B cell (primary cell): ENCODE measurements around the gene PCDHA12. TPM values are rescaled to one million over a fixed set of nuclear protein-coding genes. Genes with fewer than 3 reads are reported as not detected.

Experiments used
- ATAC-seq: fragments of 200-7000 bp; cut with Tn5 transposase; one replicate; pipeline ENCODE4 v1.10.0; 2021; ENCODE audit warnings: low read depth, mild to moderate bottlenecking, moderate number of reproducible peaks, moderate library complexity
- CTCF ChIA-PET: fragments of 350-600 bp; sonication (Branson Sonifier 250); formaldehyde crosslinking; loops from one replicate; lab custom pipeline; 2021; ENCODE audit warnings: antibody characterized with exemption, inconsistent platforms; lab: Charles Lee
- POLR2A ChIA-PET: fragments of 350-600 bp; sonication (Branson Sonifier 250); formaldehyde crosslinking; loops from one replicate; lab custom pipeline; 2021; ENCODE audit warnings: antibody characterized with exemption; lab: Charles Lee
- DNase-seq: peaks from one replicate; pipeline ENCODE4 v3.0.0; 2013
- H2AFZ ChIP-seq: 2 replicates; pipeline ENCODE4 v1.6.1; 2012; ENCODE audit warnings: mild to moderate bottlenecking, low read depth, low read length; ENCODE audit not compliant: insufficient read depth, poor library complexity, severe bottlenecking
- H3K27ac ChIP-seq, 2 donors: 1 replicate in 1 of 2; 2 replicates in 1 of 2; pipeline ENCODE4 v1.5.1; 2012 to 2013; ENCODE audit warnings: low read length in 2 of 2, mild to moderate bottlenecking in 2 of 2, moderate library complexity in 1 of 2
- H3K27me3 ChIP-seq, 4 experiments: fragments of 200-600 bp in 1 of 4; sonication (generic) in 1 of 4; replicated peaks in 1 of 4; 1 replicate in 2 of 4; 2 replicates in 2 of 4; pipeline versions ENCODE4 v1.6.1 to v1.7.0; 2013 to 2016; ENCODE audit warnings: low read length in 3 of 4, mild to moderate bottlenecking in 2 of 4, mixed read lengths in 1 of 4, moderate library complexity in 1 of 4; ENCODE audit not compliant: insufficient read depth in 4 of 4, control insufficient read depth in 3 of 4; ENCODE audit errors: control extremely low read depth in 1 of 4
- H3K36me3 ChIP-seq, 2 experiments: replicated peaks in 1 of 2; 1 replicate in 1 of 2; 2 replicates in 1 of 2; pipeline versions ENCODE4 v1.6.1 to v1.7.1; 2013; ENCODE audit warnings: low read length in 1 of 2; ENCODE audit not compliant: insufficient read depth in 2 of 2, control insufficient read depth in 1 of 2; ENCODE audit errors: control extremely low read depth in 1 of 2, extremely low read depth in 1 of 2
- H3K4me1 ChIP-seq, 2 donors: fragments of 200-600 bp in 1 of 2; sonication (generic) in 1 of 2; 1 replicate in 1 of 2; 2 replicates in 1 of 2; pipeline versions ENCODE4 v1.5.1 to v1.6.1; 2013 to 2017; ENCODE audit warnings: low read length in 2 of 2; ENCODE audit not compliant: control insufficient read depth in 2 of 2, insufficient read depth in 2 of 2
- H3K4me2 ChIP-seq: replicated peaks from 2 replicates; pipeline ENCODE3; 2012; ENCODE audit warnings: mild to moderate bottlenecking, low read depth, low read length; ENCODE audit not compliant: poor library complexity, severe bottlenecking
- H3K4me3 ChIP-seq, 5 experiments: fragments of 200-600 bp in 1 of 5; sonication (generic) in 1 of 5; 1 replicate in 3 of 5; 2 replicates in 2 of 5; pipeline versions ENCODE4 v1.5.1 to v1.7.0; 2011 to 2016; ENCODE audit warnings: low read length in 4 of 5, mild to moderate bottlenecking in 4 of 5, low read depth in 2 of 5, control low read depth in 1 of 5, moderate library complexity in 1 of 5; ENCODE audit not compliant: insufficient read depth in 1 of 5; ENCODE audit errors: control extremely low read depth in 1 of 5, extremely low read depth in 1 of 5
- H3K79me2 ChIP-seq: fragments of 200-600 bp; sonication (generic); one replicate; pipeline ENCODE4 v1.6.0; 2016; ENCODE audit warnings: low read length; ENCODE audit not compliant: control insufficient read depth, insufficient read depth
- H3K9ac ChIP-seq: fragments of 200-600 bp; sonication (generic); 2 replicates; pipeline ENCODE4 v1.6.1; 2017; ENCODE audit warnings: mild to moderate bottlenecking, low read length, moderate library complexity
- H3K9me3 ChIP-seq, 3 donors: one replicate each; pipeline versions ENCODE4 v1.6.1 to v1.7.1; 2013; ENCODE audit warnings: low read length in 2 of 3; ENCODE audit not compliant: control insufficient read depth in 2 of 3, insufficient read depth in 1 of 3; ENCODE audit errors: control extremely low read depth in 1 of 3
- H4K20me1 ChIP-seq: 2 replicates; pipeline ENCODE4 v1.6.0; 2012; ENCODE audit warnings: mild to moderate bottlenecking, low read length; ENCODE audit not compliant: insufficient read depth, control insufficient read depth, poor library complexity, severe bottlenecking
- H3K27ac Mint-ChIP-seq: one replicate; pipeline ENCODE4 v1.8.0; 2021; ENCODE audit warnings: mixed read lengths
- H3K27me3 Mint-ChIP-seq: one replicate; pipeline ENCODE4 v1.8.0; 2021; ENCODE audit warnings: mixed read lengths
- H3K4me1 Mint-ChIP-seq: one replicate; pipeline ENCODE4 v1.8.0; 2021; ENCODE audit warnings: mixed read lengths
- H3K4me3 Mint-ChIP-seq: one replicate; pipeline ENCODE4 v1.8.0; 2021; ENCODE audit warnings: mixed read lengths
- H3K9me3 Mint-ChIP-seq: one replicate; pipeline ENCODE4 v1.8.0; 2022; ENCODE audit warnings: mixed read lengths; ENCODE audit not compliant: insufficient read depth
- EZH2 ChIP-seq: IDR thresholded peaks from 2 replicates; pipeline ENCODE4 v1.6.1; 2012; ENCODE audit warnings: borderline replicate concordance, low read depth, mild to moderate bottlenecking, moderate library complexity, low read length; ENCODE audit not compliant: insufficient read depth, poor library complexity, severe bottlenecking
- WGBS: methylation state at CpG from one replicate; pipeline ENCODE4 v1.1.5; 2013; ENCODE audit warnings: missing lambda C conversion rate; ENCODE audit not compliant: insufficient coverage; 5-methylcytosine and 5-hydroxymethylcytosine counted together
- intact Hi-C: fragments of 100-400 bp; cut with micrococcal nuclease; formaldehyde crosslinking; loops from one replicate; pipeline ENCODE4 v1.10.0; 2022
- polyA plus RNA-seq: library from polyadenylated mRNA; depleted of rRNA; stranded (reverse); fragments of >200 nt; gene quantifications from 2 replicates; pipeline ENCODE4 v1.2.3, GENCODE V29; 2012
- total RNA-seq, 2 donors: library from RNA; stranded (reverse); fragments of 120-200 nt in 1 of 2; gene quantifications; 1 replicate in 1 of 2; 2 replicates in 1 of 2; pipeline versions ENCODE4 v1.2.3 to v1.2.4, GENCODE V29; 2013 to 2022
- TF ChIP-seq, protein P1 (sequence below): fragments of 200-600 bp; IDR thresholded peaks from one replicate; pipeline ENCODE4 v1.8.0; 2022; ENCODE audit warnings: antibody characterized with exemption, mild to moderate bottlenecking

The PCDHA12 gene
- total and polyA plus RNA-seq, 2 donors (not counting 1 experiment from before 2014, with no cell fraction given): not detected

DNA sequence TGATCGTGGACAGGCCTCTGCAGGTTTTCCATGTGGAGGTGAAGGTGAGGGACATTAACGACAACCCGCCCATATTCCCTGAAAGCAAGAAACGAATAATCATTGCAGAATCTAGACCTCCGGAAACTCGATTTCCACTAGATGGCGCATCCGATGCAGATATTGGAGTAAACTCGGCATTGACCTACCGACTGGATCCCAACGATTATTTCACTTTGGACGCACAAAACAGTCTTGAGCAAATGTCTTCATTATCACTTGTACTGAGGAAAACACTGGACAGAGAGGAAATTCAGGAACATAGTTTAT, 7.4 kb downstream of the PCDHA12 start:
- Mint-ChIP-seq H3K9me3 (peaks cover 8% of the 10 kb centered on the region), H3K27ac (no peak overlapping the region), H3K4me3 (no peak overlapping the region), H3K27me3 (peaks cover 20% of the 10 kb centered on the region), H3K4me1 (no peaks in the 10 kb centered on the region)
- POLR2A ChIA-PET: no interaction called here
- no peaks in the 10 kb centered on the region for H3K4me1 ChIP-seq
- H2AFZ ChIP-seq: no peak overlapping the region
- H3K9me3 ChIP-seq: peaks cover 3 to 28% (median 9%) of the 10 kb centered on the region in 3 donors
- H3K79me2 ChIP-seq: no peaks in the 10 kb centered on the region
- no peaks in the 10 kb centered on the region for H4K20me1 ChIP-seq
- ATAC-seq (no peak), DNase-seq (no peak)
- peaks cover 0 to 13% (median 5%) of the 10 kb centered on the region in 4 experiments for H3K27me3 ChIP-seq
- H3K9ac ChIP-seq: no peak overlapping the region
- 32% methylated on average over 9 of the region's 12 CpGs for WGBS
- H3K4me2 ChIP-seq: no peak overlapping the region
- no peak overlapping the region for H3K27ac ChIP-seq
- H3K4me3 ChIP-seq: no peak overlapping the region
- no peaks in the 10 kb centered on the region for H3K36me3 ChIP-seq
- intact Hi-C loops: no loop called here
- TF ChIP-seq EZH2: no peak
- TF ChIP-seq, protein P1, sequence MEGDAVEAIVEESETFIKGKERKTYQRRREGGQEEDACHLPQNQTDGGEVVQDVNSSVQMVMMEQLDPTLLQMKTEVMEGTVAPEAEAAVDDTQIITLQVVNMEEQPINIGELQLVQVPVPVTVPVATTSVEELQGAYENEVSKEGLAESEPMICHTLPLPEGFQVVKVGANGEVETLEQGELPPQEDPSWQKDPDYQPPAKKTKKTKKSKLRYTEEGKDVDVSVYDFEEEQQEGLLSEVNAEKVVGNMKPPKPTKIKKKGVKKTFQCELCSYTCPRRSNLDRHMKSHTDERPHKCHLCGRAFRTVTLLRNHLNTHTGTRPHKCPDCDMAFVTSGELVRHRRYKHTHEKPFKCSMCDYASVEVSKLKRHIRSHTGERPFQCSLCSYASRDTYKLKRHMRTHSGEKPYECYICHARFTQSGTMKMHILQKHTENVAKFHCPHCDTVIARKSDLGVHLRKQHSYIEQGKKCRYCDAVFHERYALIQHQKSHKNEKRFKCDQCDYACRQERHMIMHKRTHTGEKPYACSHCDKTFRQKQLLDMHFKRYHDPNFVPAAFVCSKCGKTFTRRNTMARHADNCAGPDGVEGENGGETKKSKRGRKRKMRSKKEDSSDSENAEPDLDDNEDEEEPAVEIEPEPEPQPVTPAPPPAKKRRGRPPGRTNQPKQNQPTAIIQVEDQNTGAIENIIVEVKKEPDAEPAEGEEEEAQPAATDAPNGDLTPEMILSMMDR: no peak
- CTCF ChIA-PET: no interaction called here

DNA sequence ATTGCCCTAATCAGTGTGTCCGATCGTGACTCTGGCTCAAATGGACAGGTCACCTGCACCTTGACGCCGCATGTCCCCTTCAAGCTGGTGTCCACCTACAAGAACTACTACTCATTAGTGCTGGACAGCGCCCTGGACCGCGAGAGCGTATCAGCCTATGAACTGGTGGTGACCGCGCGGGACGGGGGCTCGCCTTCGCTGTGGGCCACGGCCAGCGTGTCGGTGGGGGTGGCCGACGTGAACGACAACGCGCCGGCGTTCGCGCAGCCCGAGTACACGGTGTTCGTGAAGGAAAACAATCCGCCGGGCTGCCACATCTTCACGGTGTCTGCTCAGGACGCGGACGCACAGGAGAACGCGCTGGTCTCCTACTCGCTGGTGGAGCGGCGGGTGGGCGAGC, 8.3 kb downstream of the PCDHA12 start:
- H3K79me2 ChIP-seq: no peaks in the 10 kb centered on the region
- DNase-seq (no peak), ATAC-seq (no peak)
- H3K36me3 ChIP-seq: no peaks in the 10 kb centered on the region
- H3K27me3 ChIP-seq: peaks cover 0 to 13% (median 5%) of the 10 kb centered on the region in 4 experiments
- H3K4me3 ChIP-seq: no peak overlapping the region
- H3K27ac ChIP-seq: no peak overlapping the region
- H2AFZ ChIP-seq: no peak overlapping the region
- CTCF ChIA-PET: no interaction called here
- peaks cover 20% of the 10 kb centered on the region for H3K27me3 Mint-ChIP-seq
- H3K4me3 Mint-ChIP-seq: no peak overlapping the region
- no peak for TF ChIP-seq EZH2
- TF ChIP-seq, protein P1: no peak
- POLR2A ChIA-PET: no interaction called here
- H3K27ac Mint-ChIP-seq: no peak overlapping the region
- no peaks in the 10 kb centered on the region for H4K20me1 ChIP-seq
- H3K9ac ChIP-seq: no peak overlapping the region
- H3K9me3 Mint-ChIP-seq: peaks cover 8% of the 10 kb centered on the region
- H3K4me1 ChIP-seq: no peaks in the 10 kb centered on the region
- intact Hi-C loops: no loop called here
- WGBS: 59% methylated on average over 39 of the region's 41 CpGs
- no peaks in the 10 kb centered on the region for H3K4me1 Mint-ChIP-seq
- no peak overlapping the region for H3K4me2 ChIP-seq
- H3K9me3 ChIP-seq: peaks cover 3 to 27% (median 9%) of the 10 kb centered on the region in 3 donors
